HG03342 (cell line): ENCODE results near the gene UBE2QL1.

Source experiments
- ATAC-seq: cut with Tn5 transposase; IDR thresholded peaks from one replicate; pipeline ENCODE4 v1.9.1; 2021; ENCODE audit warnings: mild to moderate bottlenecking, moderate library complexity; ENCODE audit not compliant: unreplicated experiment

The UBE2QL1 gene

DNA sequence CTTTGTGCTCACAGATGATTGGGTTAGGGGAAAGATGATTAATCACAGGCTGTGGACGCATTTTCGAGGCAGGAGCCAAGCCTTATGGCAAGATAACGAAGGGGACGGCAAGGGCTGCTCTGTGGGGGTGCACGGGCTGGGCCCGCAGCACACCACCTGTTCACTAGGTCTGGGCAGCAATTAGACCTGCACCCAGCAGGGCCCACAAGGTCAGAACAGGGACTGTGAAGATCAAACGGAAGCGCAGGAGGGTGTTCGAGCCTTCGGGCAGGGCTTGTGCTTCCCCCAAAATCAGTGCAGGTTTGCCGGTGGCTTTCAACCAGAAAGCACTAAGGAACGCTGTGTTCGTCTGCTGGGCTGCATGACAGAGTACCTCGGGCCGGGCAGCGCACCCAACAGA, 73.7 kb downstream of the UBE2QL1 start:
- no peak for ATAC-seq

DNA sequence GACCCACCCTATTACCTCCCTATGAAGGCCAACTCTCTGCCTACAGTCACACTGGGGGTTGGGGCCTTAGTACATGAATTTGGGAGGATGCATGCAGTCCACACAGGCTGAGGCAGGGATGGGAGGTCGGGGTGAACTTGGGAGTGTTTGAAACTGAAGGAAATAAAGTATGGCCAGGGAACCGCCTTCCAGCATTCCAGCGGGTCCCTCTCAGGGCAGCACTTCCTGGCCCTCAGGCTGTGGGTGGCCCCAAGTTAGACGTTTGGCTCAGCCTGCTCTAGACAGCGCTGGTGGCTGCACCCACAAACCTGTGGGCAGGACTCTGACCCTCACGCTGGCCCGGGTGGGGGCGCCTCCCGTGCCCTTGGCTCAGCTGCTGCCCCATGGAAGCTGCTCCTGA, 74.3 kb downstream of the UBE2QL1 start:
- ATAC-seq = no peak

DNA sequence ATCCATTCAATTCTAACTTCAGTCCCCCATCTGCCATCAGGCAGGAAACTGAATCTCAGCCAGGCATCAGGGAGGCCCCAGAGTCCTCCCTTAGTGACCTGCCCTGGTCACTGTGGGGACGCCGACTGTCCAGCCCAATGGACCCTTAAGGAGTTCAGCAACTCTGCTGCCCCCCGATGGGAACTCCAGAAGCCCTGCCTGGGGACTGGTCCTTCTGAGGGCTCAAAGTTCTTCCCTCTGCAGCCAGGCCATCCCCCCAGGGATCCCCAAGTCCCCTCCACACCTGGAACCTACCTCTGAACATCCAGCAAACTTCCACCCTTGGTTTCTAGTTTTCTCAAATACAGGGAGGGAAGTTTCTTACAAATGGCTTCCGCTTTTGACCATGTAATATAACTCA, 76.8 kb downstream of the UBE2QL1 start:
- ATAC-seq = no peak

DNA sequence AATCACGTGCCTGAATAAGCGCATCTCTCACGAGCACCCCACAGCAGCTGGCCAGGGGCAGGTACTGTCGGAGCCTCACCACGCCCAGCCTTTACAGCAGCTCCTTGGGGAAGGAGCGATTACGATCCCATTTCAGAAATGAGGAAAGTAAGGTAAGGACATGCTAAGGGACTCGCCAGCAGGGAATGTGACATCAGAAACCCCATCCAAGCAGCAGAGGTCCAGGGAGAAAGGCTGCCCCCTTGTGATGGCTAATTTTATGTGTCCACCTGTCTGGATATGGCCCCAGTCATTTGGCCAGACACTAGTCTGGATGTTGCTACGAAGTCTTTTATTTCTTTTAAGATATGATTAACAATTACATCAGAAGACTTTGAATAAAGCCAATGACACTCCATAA, 77.3 kb downstream of the UBE2QL1 start:
- no peak for ATAC-seq

DNA sequence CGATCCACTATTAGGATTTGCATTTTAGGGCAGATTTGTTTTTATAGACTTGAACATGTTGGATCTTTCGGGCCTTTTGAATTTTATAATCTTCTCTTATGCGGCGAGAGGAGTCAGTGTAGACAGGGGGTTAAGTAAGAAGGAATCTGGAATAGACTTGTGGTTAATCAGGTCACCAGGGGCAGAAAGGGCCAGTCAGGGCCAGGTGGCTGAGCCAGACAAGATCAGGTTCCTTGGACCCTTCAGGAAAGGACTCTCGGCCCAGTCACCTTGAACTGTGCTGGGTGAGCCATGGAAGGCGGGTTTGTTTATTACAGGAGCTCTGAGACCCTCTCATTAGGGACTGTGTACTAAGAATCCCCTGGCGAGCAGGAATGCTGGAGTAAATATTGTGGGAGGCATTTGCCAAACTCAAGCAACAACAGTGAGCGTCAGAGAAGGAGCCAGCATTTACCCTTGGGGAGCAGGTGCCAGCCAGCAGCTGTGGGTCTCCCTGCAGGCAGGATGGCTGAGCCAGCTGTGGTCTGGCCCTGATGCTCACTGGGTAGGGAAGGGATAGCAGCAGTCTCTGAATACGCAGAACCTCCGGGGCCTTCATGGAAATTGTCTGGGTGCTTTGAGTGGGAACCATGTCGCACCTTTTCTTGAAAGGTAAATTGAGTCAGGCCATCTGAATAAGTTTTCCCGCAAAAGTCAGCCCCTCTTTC, 79.2 kb downstream of the UBE2QL1 start:
- ATAC-seq = no peak

DNA sequence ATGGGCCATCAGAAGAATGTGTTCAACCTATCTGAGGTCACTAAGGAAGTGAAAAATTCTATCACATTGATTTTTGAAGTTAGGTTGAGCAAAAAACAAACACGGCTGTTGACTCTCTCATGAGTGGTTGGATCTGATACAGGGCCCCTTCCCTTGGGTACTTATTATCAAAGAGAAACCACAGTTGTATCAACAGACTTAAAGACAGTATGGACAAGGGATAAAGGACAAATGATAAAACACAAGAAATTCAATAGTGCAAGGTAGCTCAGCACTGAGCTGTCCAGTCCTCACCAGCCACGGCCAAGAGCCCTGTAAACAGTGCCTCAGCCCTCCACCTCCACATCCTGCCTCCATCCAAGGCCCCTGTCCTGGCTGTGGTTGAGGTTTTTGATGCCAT, 86.9 kb downstream of the UBE2QL1 start:
- ATAC-seq = no peak

DNA sequence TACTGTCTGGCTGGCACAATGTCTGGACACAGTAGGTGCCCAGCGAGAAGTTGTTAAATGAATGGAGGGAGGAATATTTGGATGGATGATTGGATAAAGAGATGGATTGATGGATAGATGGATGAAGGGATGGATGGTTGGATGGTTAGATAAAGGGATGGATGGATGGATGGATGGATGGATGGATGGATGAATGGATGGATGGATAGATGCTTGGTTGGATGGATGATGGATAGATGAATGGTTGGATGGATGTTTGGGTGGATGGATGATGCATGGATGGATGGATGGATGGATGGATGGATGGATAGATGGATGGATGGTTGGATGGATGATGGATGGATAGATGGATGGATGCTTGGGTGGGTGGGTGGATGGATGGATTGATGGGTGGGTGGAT, 90.4 kb downstream of the UBE2QL1 start:
- ATAC-seq = no peak

DNA sequence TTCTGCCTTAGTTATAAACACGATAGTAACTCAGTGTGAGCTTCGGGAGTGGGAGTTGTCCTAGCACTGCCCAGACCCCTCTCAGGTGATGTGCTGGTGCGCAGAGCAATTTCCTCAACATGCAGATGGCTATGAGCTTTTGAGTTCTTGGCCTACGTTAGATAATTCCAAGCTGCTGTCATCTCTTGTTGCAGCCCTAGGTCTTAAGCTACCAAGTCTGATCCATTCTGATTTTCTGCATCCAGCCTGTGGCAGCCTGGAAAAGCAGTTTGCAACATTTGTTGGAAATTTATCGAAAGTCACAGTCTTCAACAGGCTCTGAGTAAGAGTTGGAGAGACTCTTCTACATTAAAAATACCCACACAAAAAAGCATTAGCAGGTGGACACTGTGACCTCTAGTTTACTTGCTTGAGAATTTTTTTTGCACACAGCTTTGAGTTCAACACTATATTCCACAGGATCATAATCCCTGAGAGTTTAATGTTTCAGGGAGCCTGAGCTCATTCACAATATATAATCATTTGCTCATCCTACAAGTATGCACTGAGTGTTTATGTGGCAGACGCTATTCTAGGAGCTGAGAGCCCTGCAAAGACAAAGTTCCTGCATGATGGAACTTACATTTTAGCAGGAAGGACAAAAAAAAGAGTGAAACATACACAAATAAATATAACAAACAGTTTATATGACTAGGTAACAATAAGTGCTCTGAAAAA, 91.6 kb downstream of the UBE2QL1 start:
- ATAC-seq = no peak

DNA sequence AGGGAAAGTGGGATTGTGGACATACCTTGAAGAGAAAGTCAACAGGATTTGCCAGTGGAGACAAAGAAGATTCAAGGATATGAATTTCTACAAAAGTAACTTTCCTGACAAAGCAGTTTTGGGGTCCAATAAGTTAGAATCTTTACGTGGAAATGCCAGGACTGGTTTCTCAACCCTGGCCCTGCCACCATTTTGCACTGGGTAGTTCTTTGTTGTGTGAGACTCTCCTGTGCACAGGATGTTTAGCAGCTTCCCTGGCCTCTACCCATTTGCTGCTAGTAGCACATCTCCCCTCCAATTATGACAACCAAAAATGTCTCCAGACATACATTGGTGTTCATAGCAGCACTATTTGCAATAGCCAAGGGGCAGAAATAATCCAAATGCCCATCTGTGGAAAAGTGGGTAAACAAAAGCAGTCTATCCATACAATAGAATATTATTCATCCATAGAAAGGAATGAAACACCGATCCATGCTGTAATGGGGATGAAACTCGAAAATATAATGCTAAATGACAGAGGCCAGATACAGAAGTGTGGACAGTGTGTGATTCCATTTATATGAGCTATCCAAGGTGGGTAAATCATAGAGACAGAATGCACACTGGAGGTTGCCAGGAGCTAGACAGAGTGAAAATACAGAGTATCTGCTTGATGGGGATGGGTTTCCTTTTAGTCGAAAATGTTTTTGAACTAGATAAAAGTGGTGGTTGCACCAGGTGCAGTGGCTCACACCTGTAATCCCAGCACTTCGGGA, 92.8 kb downstream of the UBE2QL1 start:
- no peak for ATAC-seq

DNA sequence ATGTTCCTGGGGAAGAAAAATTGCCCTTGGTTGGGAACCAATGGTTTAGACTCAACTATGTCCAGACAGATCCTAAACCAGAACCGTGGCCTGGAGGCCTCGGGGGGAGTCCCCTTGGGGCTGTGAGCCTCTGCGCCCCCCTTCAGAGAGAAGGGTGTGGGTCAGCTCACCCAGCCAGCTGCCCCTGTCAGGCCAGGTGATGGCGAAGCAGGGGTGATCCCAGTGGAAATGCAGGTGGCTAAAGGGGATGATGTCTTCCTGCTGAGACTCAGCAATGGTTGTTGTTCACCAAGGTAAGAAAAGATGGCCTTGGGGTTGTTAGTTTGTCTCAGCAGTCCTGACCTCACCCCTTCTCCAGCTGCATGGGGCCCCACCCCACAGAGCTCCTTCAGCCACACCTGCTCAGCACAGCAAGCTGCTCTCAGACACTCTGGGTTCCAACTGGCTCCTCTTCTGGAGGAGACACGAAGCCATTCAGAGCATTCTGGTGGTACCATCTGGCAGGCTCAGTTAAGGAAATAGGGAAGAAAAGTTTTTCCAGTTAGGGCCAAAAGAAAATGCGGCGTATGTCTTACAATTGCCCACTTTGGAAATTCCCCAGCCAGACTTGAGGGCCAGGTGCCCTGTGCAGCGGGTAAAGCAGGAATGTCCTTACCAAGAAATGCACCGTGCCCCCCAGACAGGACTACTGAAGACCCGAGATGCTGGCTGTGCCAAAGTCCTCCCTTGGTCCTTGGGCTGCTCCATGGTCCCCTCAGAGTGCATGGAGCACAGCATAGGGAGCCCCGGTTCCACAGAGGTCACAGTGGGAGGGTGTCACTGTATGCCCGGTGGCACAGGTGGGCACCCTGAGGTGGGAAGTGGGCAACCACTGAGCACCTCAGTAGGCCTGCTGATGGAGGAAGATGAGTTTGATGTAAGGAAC, 94.0 kb downstream of the UBE2QL1 start:
- ATAC-seq = no peak

DNA sequence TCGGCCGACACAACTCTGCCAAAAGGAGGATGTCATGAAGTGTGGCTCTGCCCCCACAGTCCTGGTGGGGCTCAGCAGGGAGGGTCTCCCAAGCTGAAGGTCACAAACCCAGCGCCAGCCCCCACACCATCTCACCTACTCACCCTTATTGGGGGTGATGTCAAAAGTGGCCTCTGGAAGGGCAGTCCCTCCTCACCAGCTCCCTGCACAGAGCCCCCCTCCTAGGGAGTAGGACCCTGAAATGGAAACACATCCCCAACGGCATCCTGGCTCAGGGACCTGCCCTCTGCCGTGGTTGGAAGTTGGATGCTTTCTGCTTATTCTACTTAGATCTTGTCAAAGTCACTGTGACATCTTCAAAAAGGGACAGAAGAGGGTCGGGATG, 94.7 kb downstream of the UBE2QL1 start:
- no peak for ATAC-seq

DNA sequence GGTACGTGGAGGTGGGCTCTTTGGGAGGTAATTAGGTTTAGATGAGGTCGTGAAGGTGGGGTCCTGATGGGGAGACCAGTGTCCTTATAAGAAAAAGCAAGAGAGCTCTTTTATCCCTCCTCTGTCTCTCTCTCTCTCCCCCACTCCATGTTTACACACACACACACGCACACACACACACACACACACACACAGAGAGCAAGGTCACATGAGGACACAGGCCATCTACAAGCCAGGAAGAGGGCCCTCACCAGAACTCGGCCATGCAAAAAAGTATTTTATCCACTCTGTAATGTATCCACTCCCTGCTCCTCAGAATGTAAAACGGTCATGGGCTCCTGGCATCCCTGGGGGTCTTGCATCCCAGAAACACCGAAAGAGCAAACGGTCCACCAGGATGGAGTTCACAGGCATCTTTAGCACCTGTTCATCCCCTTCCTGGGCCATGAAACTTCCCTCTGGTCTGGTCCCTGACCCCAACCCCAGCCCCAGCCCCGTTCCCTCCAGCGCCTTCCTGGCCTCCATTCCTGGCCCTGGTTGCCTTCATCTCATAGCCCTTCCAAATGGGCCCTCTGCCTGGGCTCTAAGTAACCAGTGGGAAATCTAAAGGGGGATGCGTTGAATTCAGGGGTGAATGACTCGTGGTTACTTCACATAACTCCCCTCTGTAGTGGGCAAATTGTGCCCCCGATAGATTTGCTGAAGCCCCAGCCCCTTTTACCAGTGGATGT, 95.3 kb downstream of the UBE2QL1 start:
- ATAC-seq = no peak
